GM08714 (cell line): ENCODE results near the gene MSI1.
"Not testable (repeated sequence)": the region's sequence is repeated elsewhere in the genome, so short reads cannot be mapped to it uniquely, and the experiment has no call there.

ENCODE experiments used
- H3K4me3 ChIP-seq: fragments of 200-500 bp; sonication (Bioruptor generic); 2 replicates; pipeline ENCODE4 v1.5.1; 2014; ENCODE audit warnings: mild to moderate bottlenecking, low read length, inconsistent platforms
- ZNF274 ChIP-seq: IDR thresholded peaks from 2 replicates; pipeline ENCODE4 v1.6.1; 2012; ENCODE audit warnings: mild to moderate bottlenecking, low read depth, low read length

The MSI1 gene

GRCh38 chr12:120356567-120357030 is 12.4 kb downstream of the MSI1 start:
- no peak overlapping the region for H3K4me3 ChIP-seq
- no peak for TF ChIP-seq ZNF274

DNA sequence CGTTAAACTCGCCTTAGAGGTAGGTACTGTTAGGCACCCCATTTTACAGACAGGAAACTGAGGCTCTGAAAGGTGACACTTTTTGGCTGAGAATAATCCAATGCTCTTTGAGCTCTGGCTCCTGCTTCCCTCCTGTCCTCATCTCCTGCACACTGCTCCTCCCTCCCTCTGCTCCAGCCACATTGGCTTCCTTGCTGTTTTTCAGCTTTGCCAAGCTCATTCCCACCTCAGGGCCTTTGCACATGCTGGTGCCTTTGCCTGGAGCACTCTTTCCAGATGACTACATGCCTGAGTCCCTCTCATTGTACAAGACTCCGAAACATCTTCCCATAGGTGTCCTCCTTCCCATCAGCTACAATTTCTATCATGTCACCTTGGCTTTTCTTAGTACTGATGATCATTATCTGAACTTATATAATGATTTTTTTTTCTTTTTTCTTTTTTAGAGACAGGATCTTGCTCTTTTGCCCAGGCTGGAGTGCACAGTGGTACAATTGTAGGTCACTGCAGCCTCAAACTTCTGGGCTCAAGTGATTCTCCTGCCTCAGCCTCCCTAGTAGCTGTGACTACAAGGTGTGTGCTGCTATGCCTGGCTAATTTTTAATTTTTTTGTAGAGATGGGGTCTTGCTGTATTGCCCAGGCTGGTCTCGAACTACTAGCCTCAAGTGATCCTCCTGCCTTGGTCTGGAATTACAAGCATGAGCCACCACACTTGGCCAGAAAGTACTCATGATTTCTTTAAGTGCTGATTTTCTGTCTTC is 15.2 kb downstream of the MSI1 start:
- TF ChIP-seq ZNF274, result no peak
- no peak overlapping the region for H3K4me3 ChIP-seq

DNA sequence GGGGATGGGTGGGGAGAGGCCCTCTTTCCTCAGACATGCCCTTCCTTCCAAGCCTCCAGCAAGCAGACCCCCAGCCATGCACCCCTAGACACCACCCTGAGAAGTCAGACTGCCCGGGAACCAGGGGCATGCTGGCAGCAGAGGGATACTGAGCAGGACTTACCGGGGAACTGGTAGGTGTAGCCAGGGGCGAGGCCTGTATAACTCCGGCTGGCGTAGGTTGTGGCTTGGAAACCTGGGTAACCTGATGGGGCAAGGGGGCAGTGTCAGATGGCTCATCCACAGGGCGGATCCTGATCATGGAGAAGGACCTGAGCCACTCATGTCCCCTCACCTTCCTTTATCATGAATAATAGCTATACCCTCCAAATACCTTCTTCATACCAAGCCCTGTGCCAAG is 15.8 kb downstream of the MSI1 start:
- H3K4me3 ChIP-seq, result no peak overlapping the region
- TF ChIP-seq ZNF274, result no peak

GRCh38 chr12:120352117-120352516 is 16.8 kb downstream of the MSI1 start:
- TF ChIP-seq ZNF274, result no peak
- no peak overlapping the region for H3K4me3 ChIP-seq

DNA sequence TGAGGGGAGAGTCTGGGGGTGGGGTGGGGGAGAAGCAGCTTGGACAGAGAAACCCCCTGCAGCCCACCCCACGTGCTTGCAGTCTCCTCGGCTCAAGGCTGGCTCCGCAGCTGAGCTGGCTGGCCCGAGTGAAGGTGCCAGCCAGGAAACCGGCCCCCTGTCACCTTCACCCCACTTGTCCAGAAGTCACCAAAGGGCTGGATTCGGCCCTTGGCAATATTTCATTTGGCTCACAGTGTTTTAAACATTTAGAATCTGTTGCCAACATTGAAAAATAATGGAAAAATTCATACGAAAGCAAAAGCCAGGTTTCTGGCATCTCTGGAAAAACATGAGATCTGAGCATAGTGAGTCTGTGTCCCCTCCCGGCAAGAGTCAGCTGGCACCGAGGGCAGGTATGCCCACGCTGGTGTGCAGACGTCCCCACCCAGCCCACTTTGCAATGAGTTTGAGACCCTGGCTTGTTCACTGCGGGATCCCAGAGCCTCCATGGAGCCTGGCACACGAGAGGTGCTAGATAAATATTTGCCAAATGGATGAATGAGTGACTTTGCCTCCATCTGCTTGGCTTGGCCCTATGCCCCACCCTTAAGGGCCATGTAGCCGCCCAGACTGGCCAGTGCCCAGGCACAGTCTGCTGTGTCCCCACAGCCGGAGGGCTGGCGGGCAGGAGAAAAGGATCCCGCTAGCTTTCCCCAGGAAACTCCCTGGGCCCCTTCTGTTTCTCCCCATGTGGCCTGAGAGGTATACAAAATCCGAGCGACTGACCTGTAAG is 18.2 kb downstream of the MSI1 start:
- no peak overlapping the region for H3K4me3 ChIP-seq
- TF ChIP-seq ZNF274, result no peak

- no peak overlapping the region for H3K4me3 ChIP-seq
- TF ChIP-seq ZNF274, result no peak
Measured at GRCh38 chr12:120347766-120348165, 21.2 kb downstream of the MSI1 start.

GRCh38 chr12:120346681-120347080 is 22.3 kb downstream of the MSI1 start:
- TF ChIP-seq ZNF274, result no peak
- H3K4me3 ChIP-seq, result no peak overlapping the region

- no peak overlapping the region for H3K4me3 ChIP-seq
- no peak for TF ChIP-seq ZNF274
Measured at GRCh38 chr12:120346031-120346430, 22.9 kb downstream of the MSI1 start.

GRCh38 chr12:120343692-120344091 is 25.3 kb downstream of the MSI1 start:
- no peak overlapping the region for H3K4me3 ChIP-seq
- TF ChIP-seq ZNF274, result no peak

GRCh38 chr12:120343039-120343537 is 25.9 kb downstream of the MSI1 start:
- H3K4me3 ChIP-seq, result no peak overlapping the region
- no peak for TF ChIP-seq ZNF274

- no peak for TF ChIP-seq ZNF274
- H3K4me3 ChIP-seq, result no peak overlapping the region
Measured at GRCh38 chr12:120342175-120343038, 26.6 kb downstream of the MSI1 start.

GRCh38 chr12:120339256-120339655 is 29.7 kb downstream of the MSI1 start:
- H3K4me3 ChIP-seq, result no peak overlapping the region
- no peak for TF ChIP-seq ZNF274

DNA sequence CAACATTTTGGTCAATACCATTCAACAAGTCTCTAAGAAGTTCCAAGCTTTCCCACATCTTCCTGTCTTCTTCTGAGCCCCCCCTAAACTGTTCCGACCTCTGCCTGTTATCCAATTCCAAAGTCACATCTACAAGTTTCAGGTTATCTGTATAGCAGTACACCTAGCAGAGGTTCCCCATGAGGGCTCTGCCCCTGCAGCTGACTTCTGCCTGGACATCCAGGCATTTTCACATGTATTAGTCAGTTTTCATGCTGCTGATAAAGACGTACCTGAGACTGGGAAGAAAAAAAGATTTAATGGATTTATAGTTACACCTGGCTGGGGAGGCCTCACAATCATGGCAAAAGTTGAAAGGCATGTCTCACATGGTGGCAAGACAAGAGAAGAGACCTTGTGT is 31.2 kb downstream of the MSI1 start:
- no peak for TF ChIP-seq ZNF274
- H3K4me3 ChIP-seq, result no peak overlapping the region

DNA sequence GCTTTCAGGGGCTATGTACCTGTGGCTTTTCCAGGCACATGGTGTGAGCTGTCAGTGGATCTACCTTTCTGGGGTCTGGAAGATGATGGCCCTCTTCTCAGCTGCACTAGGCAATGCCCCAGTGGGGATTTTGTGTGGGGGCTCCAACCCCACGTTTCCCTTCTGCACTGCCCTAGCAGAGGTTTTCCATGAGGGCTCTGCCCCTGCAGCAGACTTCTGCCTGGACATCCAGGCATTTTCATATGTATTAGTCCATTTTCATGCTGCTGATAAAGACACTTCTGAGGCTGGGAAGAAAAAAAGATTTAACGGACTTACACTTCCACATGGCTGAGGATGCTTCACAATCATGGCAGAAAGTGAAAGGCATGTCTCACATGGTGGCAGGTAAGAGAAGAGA is 32.6 kb downstream of the MSI1 start:
- not testable (repeated sequence) for H3K4me3 ChIP-seq

DNA sequence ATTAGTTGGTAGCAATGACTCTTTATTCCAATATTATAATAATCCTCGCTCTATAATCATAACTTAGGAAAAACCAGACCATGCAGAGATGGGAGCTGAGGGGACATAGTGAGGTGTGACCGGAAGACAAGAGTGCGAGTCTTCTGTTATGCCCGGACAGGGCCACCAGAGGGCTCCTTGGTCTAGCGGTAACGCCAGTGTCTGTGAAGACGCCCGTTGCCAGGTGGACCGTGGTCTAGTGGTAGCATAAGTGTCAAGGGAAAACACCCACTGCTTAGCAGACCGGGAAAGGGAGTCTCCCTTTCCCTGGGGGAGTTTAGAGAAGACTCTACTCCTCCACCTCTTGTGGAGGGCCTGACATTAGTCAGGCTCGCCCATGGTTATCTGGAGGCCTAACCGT is 33.5 kb downstream of the MSI1 start:
- not testable (repeated sequence) for H3K4me3 ChIP-seq
